ENCODE measurements around the gene EVC. TPM values are rescaled to one million over a fixed set of nuclear protein-coding genes. Genes with fewer than 3 reads are reported as not detected.

Gene EVC
- total and polyA plus RNA-seq, 4 donors = 2.9 to 40.8 (median 13.6) TPM

GRCh38 chr4:5805270-5805669, 94.3 kb downstream of the EVC start:
- no peak for ATAC-seq (ENCODE audit: insufficient read depth, low FRiP score)
- no peak for DNase-seq
- Histone ChIP-seq H3K27ac (ENCODE audit: low read depth in 1 of 2, low read length in 1 of 2) (no peak overlapping the region), H3K9ac (ENCODE audit: insufficient read depth in 1 of 2, low read length in 2 of 2) (no peak overlapping the region), H3K36me3 (ENCODE audit: control insufficient read depth in 4 of 4, insufficient read depth in 4 of 4, low read length in 4 of 4) (peaks cover 0 to 50% (median 35%) of the 10 kb centered on the region in 4 donors), H3K4me1 (ENCODE audit: control insufficient read depth in 5 of 5, insufficient read depth in 5 of 5, low read length in 5 of 5) (peaks cover 0 to 4% (median 0%) of the 10 kb centered on the region in 5 donors), H3K4me3 (no peak overlapping the region), H3K9me3 (ENCODE audit: control insufficient read depth in 4 of 4, insufficient read depth in 3 of 4, low read length in 3 of 4) (peaks cover 0 to 4% (median 0%) of the 10 kb centered on the region in 4 donors), H3K27me3 (ENCODE audit: control insufficient read depth in 3 of 3, insufficient read depth in 3 of 3, low read length in 2 of 3) (no peaks in the 10 kb centered on the region)
- TF ChIP-seq CTCF (IDR thresholded peaks at IDR 0.05; ENCODE audit: control extremely low read depth, extremely low read depth) = no peak
- 92 to 93% methylated on average over 11 of the region's 11 CpGs for WGBS, 2 donors

DNA sequence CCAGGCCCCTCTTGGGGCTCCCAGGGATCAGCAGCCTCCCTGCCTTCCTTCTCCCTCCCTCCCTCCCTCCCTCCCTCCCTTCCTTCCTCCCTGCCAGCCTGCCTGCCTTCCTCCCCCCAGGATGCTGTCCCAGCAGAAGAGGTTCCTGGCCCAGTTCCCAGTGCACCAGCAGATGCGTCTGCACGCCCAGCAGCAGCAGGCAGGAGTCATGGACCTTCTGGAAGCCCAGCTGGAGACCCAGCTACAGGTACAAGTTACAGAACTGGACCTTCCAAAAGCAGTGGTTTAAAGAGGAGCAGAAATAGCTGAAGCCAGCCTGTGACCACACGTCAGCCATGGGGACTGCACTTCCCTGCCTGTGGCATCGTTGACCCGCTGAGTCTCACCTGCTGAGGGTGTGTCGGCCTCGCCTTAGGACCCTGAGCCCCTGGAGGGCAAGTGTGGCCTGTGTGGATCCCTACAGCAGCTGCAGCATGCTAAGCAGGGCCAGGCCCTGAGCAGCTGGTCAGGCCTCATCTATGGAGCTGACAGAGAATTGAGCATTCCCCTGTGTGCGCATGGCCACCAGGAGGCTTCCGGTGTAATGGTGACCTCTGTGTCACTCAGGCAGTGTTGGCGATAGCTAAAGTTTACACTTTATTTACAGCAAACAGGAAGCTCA, 97.2 kb downstream of the EVC start:
- Histone ChIP-seq H3K36me3 (ENCODE audit: control insufficient read depth in 4 of 4, insufficient read depth in 4 of 4, low read length in 4 of 4) (peaks cover 0 to 52% (median 43%) of the 10 kb centered on the region in 4 donors), H3K27ac (ENCODE audit: low read depth in 1 of 2, low read length in 1 of 2) (no peak overlapping the region), H3K4me1 (ENCODE audit: control insufficient read depth in 5 of 5, insufficient read depth in 5 of 5, low read length in 5 of 5) (peaks cover 0 to 4% (median 0%) of the 10 kb centered on the region in 5 donors), H3K27me3 (ENCODE audit: control insufficient read depth in 3 of 3, insufficient read depth in 3 of 3, low read length in 2 of 3) (no peaks in the 10 kb centered on the region), H3K4me3 (no peak overlapping the region), H3K9ac (ENCODE audit: insufficient read depth in 1 of 2, low read length in 2 of 2) (no peak overlapping the region), H3K9me3 (ENCODE audit: control insufficient read depth in 4 of 4, insufficient read depth in 3 of 4, low read length in 3 of 4) (peaks cover 0 to 9% (median 0%) of the 10 kb centered on the region in 4 donors)
- WGBS, 2 donors = 71 to 75% methylated on average over 10 of the region's 10 CpGs
- ATAC-seq (ENCODE audit: insufficient read depth, low FRiP score) = no peak
- peak in 1 of 3 donors; percentile 23 for DNase-seq
- TF ChIP-seq CTCF (IDR thresholded peaks at IDR 0.05; ENCODE audit: control extremely low read depth, extremely low read depth) = no peak

GRCh38 chr4:5809216-5809776, 98.3 kb downstream of the EVC start:
- Histone ChIP-seq H3K9ac (ENCODE audit: insufficient read depth in 1 of 2, low read length in 2 of 2) (no peak overlapping the region), H3K4me3 (no peak overlapping the region), H3K4me1 (ENCODE audit: control insufficient read depth in 5 of 5, insufficient read depth in 5 of 5, low read length in 5 of 5) (peaks cover 0 to 4% (median 0%) of the 10 kb centered on the region in 5 donors), H3K9me3 (ENCODE audit: control insufficient read depth in 4 of 4, insufficient read depth in 3 of 4, low read length in 3 of 4) (peaks cover 0 to 9% (median 0%) of the 10 kb centered on the region in 4 donors), H3K27ac (ENCODE audit: low read depth in 1 of 2, low read length in 1 of 2) (no peak overlapping the region), H3K27me3 (ENCODE audit: control insufficient read depth in 3 of 3, insufficient read depth in 3 of 3, low read length in 2 of 3) (no peaks in the 10 kb centered on the region), H3K36me3 (ENCODE audit: control insufficient read depth in 4 of 4, insufficient read depth in 4 of 4, low read length in 4 of 4) (peaks cover 0 to 56% (median 43%) of the 10 kb centered on the region in 4 donors)
- TF ChIP-seq CTCF (IDR thresholded peaks at IDR 0.05; ENCODE audit: control extremely low read depth, extremely low read depth) = no peak
- ATAC-seq (ENCODE audit: insufficient read depth, low FRiP score) = no peak
- DNase-seq = no peak
- WGBS, 2 donors = 81 to 87% methylated on average over 12 of the region's 12 CpGs

Data from lung (tissue), 12 donors.